ENCODE measurements around the gene RPSA.
"Not testable (repeated sequence)": the region's sequence is repeated elsewhere in the genome, so short reads cannot be mapped to it uniquely, and the experiment has no call there.

The RPSA gene

GRCh38 chr3:39404943-39405686, 1.4 kb upstream of the RPSA start:
- H3K27ac ChIP-seq (ENCODE audit: low read depth, low read length): no peak overlapping the region
- H3K27me3 ChIP-seq (ENCODE audit: control insufficient read depth, insufficient read depth, low read length): no peaks in the 10 kb centered on the region
- no peak overlapping the region for H3K4me3 ChIP-seq (ENCODE audit: low read length)
- no peak overlapping the region for H3K9ac ChIP-seq (ENCODE audit: low read length)
- H3K4me1 ChIP-seq (ENCODE audit: control insufficient read depth, insufficient read depth, low read length): peaks cover 8% of the 10 kb centered on the region
- peaks cover 4% of the 10 kb centered on the region for H3K36me3 ChIP-seq (ENCODE audit: control insufficient read depth, insufficient read depth, low read length)

- no peaks in the 10 kb centered on the region for H3K27me3 ChIP-seq (ENCODE audit: control insufficient read depth, insufficient read depth, low read length)
Observed at GRCh38 chr3:39405687-39406367, 693 bp upstream of the RPSA start.

GRCh38 chr3:39407259-39407629, 724 bp downstream of the RPSA start:
- Histone ChIP-seq H3K27me3 (ENCODE audit: control insufficient read depth, insufficient read depth, low read length) (no peaks in the 10 kb centered on the region), H3K36me3 (ENCODE audit: control insufficient read depth, insufficient read depth, low read length) (peaks cover 19% of the 10 kb centered on the region), H3K4me3 (ENCODE audit: low read length) (peak overlapping the region; percentile 99), H3K4me1 (ENCODE audit: control insufficient read depth, insufficient read depth, low read length) (peaks cover 8% of the 10 kb centered on the region), H3K9ac (ENCODE audit: low read length) (peak overlapping the region; percentile 76), H3K27ac (ENCODE audit: low read depth, low read length) (peak overlapping the region; percentile 73)

More at GRCh38 chr3:39405687-39406367, 693 bp upstream of the RPSA start:
- Histone ChIP-seq H3K27ac (ENCODE audit: low read depth, low read length) (peak overlapping the region; percentile 71), H3K9ac (ENCODE audit: low read length) (no peak overlapping the region), H3K4me3 (ENCODE audit: low read length) (peak overlapping the region; percentile 99), H3K4me1 (ENCODE audit: control insufficient read depth, insufficient read depth, low read length) (peaks cover 8% of the 10 kb centered on the region), H3K36me3 (ENCODE audit: control insufficient read depth, insufficient read depth, low read length) (peaks cover 7% of the 10 kb centered on the region)

DNA sequence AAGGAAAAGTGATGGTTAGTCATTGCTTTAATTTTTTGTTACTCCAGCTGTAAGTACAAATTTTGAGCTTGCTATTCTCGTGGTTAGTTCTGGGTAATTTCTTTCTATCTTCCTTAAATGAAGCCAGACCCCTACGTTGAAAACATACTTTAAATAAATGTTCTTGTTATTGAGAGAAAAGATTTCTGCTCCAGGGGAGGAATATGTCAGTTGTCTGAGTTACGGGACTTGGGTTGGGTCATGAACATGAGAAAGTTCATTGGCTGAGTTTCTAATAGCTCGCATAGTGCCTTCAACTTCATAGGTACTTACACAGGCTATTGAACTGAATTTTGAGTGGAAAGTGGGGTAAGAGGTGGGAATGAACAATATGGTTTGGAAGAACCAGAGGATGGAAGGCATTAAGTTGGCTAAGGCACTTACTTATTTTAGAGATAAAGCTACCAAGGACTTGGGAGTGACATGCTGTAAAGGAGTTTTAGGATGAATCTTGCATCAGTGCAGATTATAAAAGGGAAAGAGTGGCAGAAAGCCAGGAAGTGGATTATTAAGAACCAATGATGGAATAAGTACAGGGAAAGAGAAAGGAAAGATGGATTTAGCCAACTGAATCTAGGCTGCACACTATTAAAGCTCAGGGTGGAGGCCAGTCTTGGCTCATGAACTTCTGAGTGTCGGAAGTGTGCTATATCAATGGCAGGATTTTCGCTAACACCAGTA, 1.4 kb downstream of the RPSA start:
- Histone ChIP-seq H3K4me3 (ENCODE audit: low read length) (peak overlapping the region; percentile 99), H3K27ac (ENCODE audit: low read depth, low read length) (no peak overlapping the region), H3K9ac (ENCODE audit: low read length) (no peak overlapping the region), H3K4me1 (ENCODE audit: control insufficient read depth, insufficient read depth, low read length) (peaks cover 8% of the 10 kb centered on the region), H3K36me3 (ENCODE audit: control insufficient read depth, insufficient read depth, low read length) (peaks cover 25% of the 10 kb centered on the region), H3K27me3 (ENCODE audit: control insufficient read depth, insufficient read depth, low read length) (no peaks in the 10 kb centered on the region)

GRCh38 chr3:39408493-39409372, 2.2 kb downstream of the RPSA start:
- no peak overlapping the region for H3K27ac ChIP-seq (ENCODE audit: low read depth, low read length)
- H3K9ac ChIP-seq (ENCODE audit: low read length): no peak overlapping the region
- peaks cover 30% of the 10 kb centered on the region for H3K36me3 ChIP-seq (ENCODE audit: control insufficient read depth, insufficient read depth, low read length)

DNA sequence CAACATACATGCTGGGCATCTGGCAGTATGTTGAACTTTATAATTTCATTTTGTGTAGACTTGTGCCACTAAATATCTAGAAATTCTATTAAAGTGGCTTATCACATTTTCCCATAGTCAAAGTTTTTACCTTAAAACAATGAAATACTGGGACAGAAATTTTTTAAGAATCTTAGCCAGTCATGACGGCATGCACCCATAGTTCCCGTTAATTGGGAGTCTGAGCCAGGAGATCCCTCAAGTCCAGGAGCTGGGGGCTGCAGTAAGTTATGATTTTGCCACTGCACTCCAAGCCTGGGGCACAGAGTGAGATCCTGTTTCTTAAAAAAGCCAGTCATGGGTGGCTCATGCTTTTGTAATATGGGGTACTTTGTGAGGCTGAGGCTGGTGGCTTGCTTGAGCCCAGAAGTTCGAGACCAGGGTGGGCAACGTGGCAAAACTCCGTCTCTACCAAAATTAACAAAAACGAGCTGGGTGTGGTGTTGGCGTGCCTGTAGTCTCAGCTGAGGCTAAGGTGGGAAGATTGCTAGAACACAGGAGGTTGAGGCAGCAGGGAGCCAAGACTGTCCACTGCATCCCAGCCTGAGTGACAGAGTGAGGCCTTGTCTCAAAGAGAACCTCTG, 3.1 kb downstream of the RPSA start:
- no peak overlapping the region for H3K9ac ChIP-seq (ENCODE audit: low read length)
- no peaks in the 10 kb centered on the region for H3K27me3 ChIP-seq (ENCODE audit: control insufficient read depth, insufficient read depth, low read length)
- H3K27ac ChIP-seq (ENCODE audit: low read depth, low read length): no peak overlapping the region
- H3K4me1 ChIP-seq (ENCODE audit: control insufficient read depth, insufficient read depth, low read length): peaks cover 8% of the 10 kb centered on the region
- no peak overlapping the region for H3K4me3 ChIP-seq (ENCODE audit: low read length)
- peaks cover 33% of the 10 kb centered on the region for H3K36me3 ChIP-seq (ENCODE audit: control insufficient read depth, insufficient read depth, low read length)

More at GRCh38 chr3:39408493-39409372, 2.2 kb downstream of the RPSA start:
- Histone ChIP-seq H3K4me3 (ENCODE audit: low read length) (no peak overlapping the region), H3K27me3 (ENCODE audit: control insufficient read depth, insufficient read depth, low read length) (no peaks in the 10 kb centered on the region), H3K4me1 (ENCODE audit: control insufficient read depth, insufficient read depth, low read length) (peaks cover 8% of the 10 kb centered on the region)

DNA sequence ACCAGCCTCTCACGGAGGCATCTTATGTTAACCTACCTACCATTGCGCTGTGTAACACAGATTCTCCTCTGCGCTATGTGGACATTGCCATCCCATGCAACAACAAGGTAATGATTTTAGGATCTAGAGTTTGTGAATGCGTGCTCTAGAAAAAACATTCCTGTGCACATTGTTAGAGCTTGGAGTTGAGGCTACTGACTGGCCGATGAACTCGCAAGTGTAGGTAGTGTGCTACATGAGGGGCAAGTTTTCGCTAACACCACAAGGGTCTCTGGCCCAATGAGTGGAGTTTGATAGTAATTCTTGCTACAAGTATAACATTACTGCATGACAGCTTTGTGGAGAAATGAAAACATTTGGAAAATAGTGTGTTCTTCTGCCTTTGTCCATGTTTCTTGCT, 4.4 kb downstream of the RPSA start:
- H3K9ac ChIP-seq (ENCODE audit: low read length): no peak overlapping the region
- peaks cover 8% of the 10 kb centered on the region for H3K4me1 ChIP-seq (ENCODE audit: control insufficient read depth, insufficient read depth, low read length)
- H3K27ac ChIP-seq (ENCODE audit: low read depth, low read length): no peak overlapping the region
- H3K4me3 ChIP-seq (ENCODE audit: low read length): no peak overlapping the region
- H3K36me3 ChIP-seq (ENCODE audit: control insufficient read depth, insufficient read depth, low read length): peaks cover 33% of the 10 kb centered on the region
- no peaks in the 10 kb centered on the region for H3K27me3 ChIP-seq (ENCODE audit: control insufficient read depth, insufficient read depth, low read length)

- H3K9ac ChIP-seq (ENCODE audit: low read length): no peak overlapping the region
- no peak overlapping the region for H3K27ac ChIP-seq (ENCODE audit: low read depth, low read length)
- peaks cover 3% of the 10 kb centered on the region for H3K4me1 ChIP-seq (ENCODE audit: control insufficient read depth, insufficient read depth, low read length)
- no peaks in the 10 kb centered on the region for H3K27me3 ChIP-seq (ENCODE audit: control insufficient read depth, insufficient read depth, low read length)
- H3K36me3 ChIP-seq (ENCODE audit: control insufficient read depth, insufficient read depth, low read length): peaks cover 33% of the 10 kb centered on the region
- H3K4me3 ChIP-seq (ENCODE audit: low read length): no peak overlapping the region
Observed at GRCh38 chr3:39412668-39413260, 6.2 kb downstream of the RPSA start.

DNA sequence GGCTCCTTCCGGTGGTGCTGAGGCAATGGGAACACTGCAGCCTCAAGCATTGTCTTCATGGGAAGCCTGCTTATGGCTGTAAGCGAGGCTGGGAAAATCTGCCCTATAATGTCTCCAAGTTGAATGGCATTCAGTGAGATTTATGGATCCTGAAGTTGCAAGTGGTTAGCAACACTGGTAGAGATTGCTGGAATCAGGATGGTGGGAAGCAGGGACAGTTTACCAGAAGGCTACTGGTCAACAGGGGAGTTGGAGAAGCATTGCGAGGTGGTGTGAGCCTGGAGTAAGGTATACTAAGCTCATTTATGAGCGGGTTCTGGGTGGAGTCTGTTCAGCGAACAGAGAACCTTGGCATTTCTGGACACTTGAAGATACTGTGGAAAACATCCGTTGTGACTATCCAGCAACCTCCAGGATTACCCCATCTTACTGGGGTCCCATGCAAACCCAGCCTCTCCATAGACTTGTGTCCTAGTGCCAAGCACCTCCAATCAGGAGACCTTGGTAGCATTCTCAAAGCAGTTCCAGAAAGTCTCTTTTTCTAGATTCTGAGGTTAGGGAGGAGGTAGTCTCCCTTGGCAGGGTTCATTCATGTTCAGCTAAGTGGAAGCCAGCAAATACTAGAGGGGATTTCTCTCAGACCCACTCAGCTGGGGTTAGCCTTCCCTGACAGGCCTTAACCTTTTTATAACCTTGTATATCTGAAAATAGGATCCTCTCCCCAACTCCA, 7.3 kb downstream of the RPSA start:
- Histone ChIP-seq H3K27me3 (ENCODE audit: control insufficient read depth, insufficient read depth, low read length) (no peaks in the 10 kb centered on the region), H3K36me3 (ENCODE audit: control insufficient read depth, insufficient read depth, low read length) (peaks cover 33% of the 10 kb centered on the region), H3K4me3 (ENCODE audit: low read length) (no peak overlapping the region), H3K9ac (ENCODE audit: low read length) (no peak overlapping the region), H3K27ac (ENCODE audit: low read depth, low read length) (no peak overlapping the region), H3K4me1 (ENCODE audit: control insufficient read depth, insufficient read depth, low read length) (no peaks in the 10 kb centered on the region)

DNA sequence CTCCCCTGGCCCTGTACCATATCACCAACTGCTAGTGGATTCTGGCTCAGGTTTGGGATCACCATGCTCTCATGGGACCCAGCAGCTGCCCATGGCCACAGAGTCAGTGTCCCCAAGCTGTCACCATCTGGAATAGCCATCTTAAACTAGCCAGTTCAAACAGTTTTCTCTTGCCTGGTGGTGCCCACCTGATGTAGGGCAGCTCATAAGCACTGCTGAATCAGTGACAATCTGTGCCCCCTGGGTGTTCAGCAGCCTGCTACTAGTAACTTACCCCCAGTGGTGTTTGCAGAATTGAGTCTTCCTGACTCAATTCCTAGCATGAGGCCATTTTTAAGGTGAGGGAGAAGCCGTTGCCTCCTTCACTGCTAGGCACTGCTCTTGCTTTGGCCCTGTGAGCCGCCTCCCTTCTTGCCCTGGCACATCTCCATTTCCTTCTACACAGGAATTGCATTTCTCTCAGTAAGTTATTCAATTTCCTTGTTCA, 7.9 kb downstream of the RPSA start:
- Histone ChIP-seq H3K9ac (ENCODE audit: low read length) (no peak overlapping the region), H3K27ac (ENCODE audit: low read depth, low read length) (no peak overlapping the region), H3K4me3 (ENCODE audit: low read length) (no peak overlapping the region), H3K36me3 (ENCODE audit: control insufficient read depth, insufficient read depth, low read length) (peaks cover 33% of the 10 kb centered on the region), H3K4me1 (ENCODE audit: control insufficient read depth, insufficient read depth, low read length) (no peaks in the 10 kb centered on the region), H3K27me3 (ENCODE audit: control insufficient read depth, insufficient read depth, low read length) (no peaks in the 10 kb centered on the region)

DNA sequence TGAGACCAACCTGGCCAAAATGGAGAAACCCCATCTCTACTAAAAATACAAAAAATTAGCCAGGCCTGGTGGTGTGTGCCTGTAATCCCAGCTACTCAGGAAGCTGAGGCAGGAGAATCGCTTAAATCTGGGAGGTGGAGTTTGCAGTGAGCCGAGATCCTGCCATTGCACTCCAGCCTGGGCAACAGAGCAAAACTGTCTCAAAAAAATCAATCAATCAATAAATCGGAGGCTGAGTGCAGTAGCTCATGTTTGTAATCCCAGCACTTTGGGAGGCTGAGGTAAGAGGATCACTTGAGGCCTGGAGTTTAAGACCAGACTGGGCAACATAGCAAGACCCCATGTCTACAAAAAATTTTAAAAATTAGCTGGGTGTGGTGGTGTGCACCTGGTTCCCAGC, 8.8 kb downstream of the RPSA start:
- H3K36me3 ChIP-seq (ENCODE audit: control insufficient read depth, insufficient read depth, low read length): peaks cover 29% of the 10 kb centered on the region
- H3K4me3 ChIP-seq (ENCODE audit: low read length); H3K27ac ChIP-seq (ENCODE audit: low read depth, low read length); H3K27me3 ChIP-seq (ENCODE audit: control insufficient read depth, insufficient read depth, low read length); H3K9ac ChIP-seq (ENCODE audit: low read length); H3K4me1 ChIP-seq (ENCODE audit: control insufficient read depth, insufficient read depth, low read length): not testable (repeated sequence)

Data from rectal smooth muscle tissue (tissue), 1 donor.